ENCODE results near the gene ARRDC4.

The ARRDC4 gene

DNA sequence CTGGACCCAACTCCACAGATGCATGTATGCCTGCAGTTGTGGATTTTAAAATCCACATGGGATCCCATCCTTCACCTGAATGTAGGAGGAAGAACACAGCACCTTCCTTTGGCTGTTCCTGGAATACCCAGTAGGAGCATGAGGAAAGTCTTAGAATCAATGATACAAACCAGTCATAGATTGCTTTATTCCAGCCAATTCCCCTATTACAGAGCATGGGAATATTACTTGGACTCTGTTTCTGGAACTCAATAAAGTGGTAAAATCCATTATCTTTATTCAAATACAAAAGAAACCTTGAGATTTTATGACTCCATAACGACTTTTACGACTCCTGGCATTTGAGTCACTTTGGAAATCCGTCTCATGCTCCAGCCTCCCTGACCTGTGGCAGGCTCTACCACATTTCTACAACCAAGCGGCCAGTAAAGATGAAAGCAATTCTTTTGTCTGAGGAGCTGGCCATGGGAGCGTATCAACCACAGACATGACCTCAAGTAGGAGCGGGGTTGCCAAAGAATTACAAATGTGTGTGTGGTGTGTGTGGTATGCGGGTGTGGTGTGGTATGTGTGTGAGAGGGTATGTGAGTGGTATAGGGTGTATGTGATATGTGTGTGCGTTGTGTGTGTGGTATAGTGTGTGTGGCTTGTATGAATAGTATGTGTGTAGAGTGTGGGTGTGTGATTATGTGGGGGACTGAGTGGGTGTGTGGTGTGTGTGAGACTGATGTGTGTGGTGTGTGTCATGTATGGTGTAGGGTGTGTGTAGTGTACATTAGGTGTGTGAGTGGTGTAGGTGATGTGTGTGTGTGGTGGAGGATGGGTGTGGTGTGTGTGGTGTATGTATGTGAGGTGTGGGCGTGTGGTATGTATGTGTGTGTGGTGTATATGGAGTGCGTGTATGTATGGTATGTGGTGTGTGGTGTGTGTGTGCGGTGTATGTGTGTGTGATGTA lies 40.0 kb downstream of the ARRDC4 start:
- no peak for DNase-seq

- DNase-seq = no peak
Measured at GRCh38 chr15:98001663-98002194, 41.2 kb downstream of the ARRDC4 start.

- DNase-seq = no peak
Measured at GRCh38 chr15:98002419-98002818, 41.9 kb downstream of the ARRDC4 start.

DNA sequence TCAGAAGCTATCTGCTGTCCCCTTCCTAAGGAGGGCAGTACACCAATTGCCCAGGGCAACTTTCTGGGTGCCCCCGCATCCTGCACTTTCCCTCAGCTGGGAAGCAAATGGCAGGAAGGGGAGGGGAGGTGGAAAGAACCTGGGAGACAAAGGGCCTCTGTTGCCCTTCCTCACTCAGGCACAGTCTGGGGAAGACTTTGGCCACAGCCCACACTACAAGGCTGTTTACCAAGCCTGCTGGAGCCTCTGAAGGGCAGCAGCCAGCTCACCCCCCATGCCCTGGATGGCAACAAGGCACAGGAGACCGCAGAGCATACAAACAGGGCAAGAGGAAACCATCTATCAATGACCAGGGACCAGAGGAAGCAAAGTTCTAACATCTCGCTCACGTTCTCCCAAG lies 42.4 kb downstream of the ARRDC4 start:
- DNase-seq = no peak

DNA sequence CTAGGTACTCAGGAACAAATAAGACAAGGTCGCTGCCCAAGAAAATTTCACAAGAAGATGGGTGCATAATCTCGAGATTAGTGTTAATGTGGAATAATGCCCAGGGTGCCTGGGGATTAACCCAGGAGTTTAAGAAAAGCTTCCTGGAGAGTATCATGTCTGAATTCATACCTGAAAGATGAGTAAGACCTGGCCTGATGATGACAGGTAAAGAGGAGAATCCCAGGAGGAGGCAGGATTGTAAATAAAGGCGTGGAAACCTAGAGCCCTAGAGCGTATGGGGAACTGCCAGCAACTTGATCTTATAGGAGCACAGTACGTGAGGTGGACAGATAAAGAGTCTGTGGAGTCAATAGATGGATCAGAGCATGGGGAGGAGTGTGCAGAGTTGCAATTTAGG lies 43.0 kb downstream of the ARRDC4 start:
- no peak for DNase-seq

GRCh38 chr15:98003996-98004395 lies 43.5 kb downstream of the ARRDC4 start:
- no peak for DNase-seq

GRCh38 chr15:98005659-98006058 lies 45.2 kb downstream of the ARRDC4 start:
- DNase-seq = no peak

GRCh38 chr15:98009169-98009568 lies 48.7 kb downstream of the ARRDC4 start:
- DNase-seq = no peak

DNA sequence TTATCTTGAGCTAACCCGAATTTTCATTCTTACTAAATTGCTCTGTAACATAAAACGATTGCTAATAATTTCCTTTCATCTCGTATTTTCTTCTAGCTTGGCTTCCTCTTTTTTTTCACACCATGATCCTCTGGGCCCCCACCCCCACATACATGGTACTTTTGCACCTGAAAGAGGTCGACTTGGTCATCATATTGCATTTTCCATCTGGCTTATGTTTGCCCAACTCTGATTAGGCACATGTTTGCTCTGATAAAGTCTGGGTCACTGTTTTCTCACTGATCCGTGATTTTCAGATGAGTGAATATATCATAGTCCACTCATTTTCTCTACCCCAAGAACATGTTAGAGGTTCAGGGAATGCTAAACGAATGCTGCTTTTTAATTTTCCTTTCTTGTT lies 49.5 kb downstream of the ARRDC4 start:
- DNase-seq = no peak

- no peak for DNase-seq
Measured at GRCh38 chr15:98012354-98012753, 51.9 kb downstream of the ARRDC4 start.

- no peak for DNase-seq
Measured at GRCh38 chr15:98013631-98014030, 53.1 kb downstream of the ARRDC4 start.

GRCh38 chr15:98017150-98017964 lies 56.9 kb downstream of the ARRDC4 start:
- DNase-seq = no peak

- no peak for DNase-seq
Measured at GRCh38 chr15:98018761-98019351, 58.4 kb downstream of the ARRDC4 start.
